Mesenchymal stem cell (in vitro differentiated cells and primary cell): Measurements from ENCODE around the gene TYROBP.
A peak's percentile ranks its signal among the peaks of the same experiment; 100 is the strongest.

ENCODE experiments used
- DNase-seq: peaks from one replicate; pipeline ENCODE4 v3.0.0-alpha.2; 2013
- H2AFZ ChIP-seq: one replicate; pipeline ENCODE4 v1.6.1; 2013; ENCODE audit warnings: low read depth, mild to moderate bottlenecking, control low read depth, inconsistent platforms, low read length, moderate library complexity
- H2AK5ac ChIP-seq: 2 replicates; pipeline ENCODE4 v1.6.1; 2013; ENCODE audit warnings: low read length, moderate library complexity, mild to moderate bottlenecking, inconsistent platforms; ENCODE audit not compliant: severe bottlenecking
- H2BK120ac ChIP-seq: one replicate; pipeline ENCODE4 v1.6.1; 2013; ENCODE audit warnings: low read depth, mild to moderate bottlenecking, inconsistent platforms, low read length, moderate library complexity
- H2BK12ac ChIP-seq, 2 experiments: one replicate each; pipeline ENCODE4 v1.6.1; 2013; ENCODE audit warnings: inconsistent platforms in 2 of 2, low read length in 2 of 2, mild to moderate bottlenecking in 2 of 2, moderate library complexity in 2 of 2, control low read depth in 1 of 2
- H2BK15ac ChIP-seq: one replicate; pipeline ENCODE4 v1.6.1; 2013; ENCODE audit warnings: mild to moderate bottlenecking, low read depth, inconsistent platforms; ENCODE audit not compliant: poor library complexity, severe bottlenecking
- H2BK5ac ChIP-seq: 2 replicates; pipeline ENCODE4 v1.6.1; 2013; ENCODE audit warnings: low read depth, mild to moderate bottlenecking, low read length, control low read depth, inconsistent platforms; ENCODE audit not compliant: poor library complexity, severe bottlenecking
- H3K14ac ChIP-seq, 2 experiments: one replicate each; pipeline ENCODE4 v1.6.1; 2013; ENCODE audit warnings: inconsistent platforms in 2 of 2, low read length in 2 of 2, control low read depth in 1 of 2, mild to moderate bottlenecking in 1 of 2, moderate library complexity in 1 of 2
- H3K18ac ChIP-seq, 2 experiments: one replicate each; pipeline ENCODE4 v1.6.1; 2013; ENCODE audit warnings: inconsistent platforms in 2 of 2, low read length in 2 of 2, control low read depth in 1 of 2, low read depth in 1 of 2, mild to moderate bottlenecking in 1 of 2
- H3K23ac ChIP-seq, 2 experiments: one replicate each; pipeline ENCODE4 v1.6.1; 2013; ENCODE audit warnings: inconsistent platforms in 2 of 2, low read length in 2 of 2, mild to moderate bottlenecking in 2 of 2, moderate library complexity in 2 of 2, control low read depth in 1 of 2
- H3K27ac ChIP-seq: 2 replicates; pipeline ENCODE4 v1.5.1; 2013; ENCODE audit warnings: mild to moderate bottlenecking, moderate library complexity, low read length, control low read depth, inconsistent platforms; ENCODE audit not compliant: poor library complexity, severe bottlenecking
- H3K27me3 ChIP-seq, 2 experiments: 2 replicates each; pipeline versions ENCODE4 v1.6.1 to v1.7.0; 2013; ENCODE audit warnings: low read length in 2 of 2, mild to moderate bottlenecking in 2 of 2, moderate library complexity in 2 of 2, control low read depth in 1 of 2, inconsistent platforms in 1 of 2; ENCODE audit not compliant: control insufficient read depth in 1 of 2, insufficient read depth in 1 of 2
- H3K36me3 ChIP-seq, 2 experiments: 2 replicates each; pipeline versions ENCODE4 v1.6.1 to v1.7.0; 2013; ENCODE audit warnings: low read length in 2 of 2, control low read depth in 1 of 2, inconsistent platforms in 1 of 2, low read depth in 1 of 2, mild to moderate bottlenecking in 1 of 2; ENCODE audit not compliant: insufficient read depth in 2 of 2, control insufficient read depth in 1 of 2
- H3K4ac ChIP-seq, 2 experiments: one replicate each; pipeline ENCODE4 v1.6.1; 2013; ENCODE audit warnings: inconsistent platforms in 2 of 2, low read length in 2 of 2, mild to moderate bottlenecking in 2 of 2, moderate library complexity in 2 of 2, control low read depth in 1 of 2, low read depth in 1 of 2
- H3K4me1 ChIP-seq: 2 replicates; pipeline ENCODE4 v1.6.1; 2013; ENCODE audit warnings: low read depth, low read length, control low read depth; ENCODE audit not compliant: control insufficient read depth, insufficient read depth
- H3K4me2 ChIP-seq: 2 replicates; pipeline ENCODE4 v1.6.1; 2013; ENCODE audit warnings: low read length, mild to moderate bottlenecking, inconsistent platforms; ENCODE audit not compliant: poor library complexity, severe bottlenecking
- H3K4me3 ChIP-seq, 2 experiments: 2 replicates each; pipeline versions ENCODE4 v1.5.1 to v1.7.0; 2013; ENCODE audit warnings: low read length in 2 of 2, mild to moderate bottlenecking in 2 of 2, control low read depth in 1 of 2, low read depth in 1 of 2; ENCODE audit not compliant: insufficient read depth in 1 of 2
- H3K79me1 ChIP-seq: replicated peaks from 2 replicates; pipeline ENCODE4 v1.6.1; 2013; ENCODE audit warnings: mild to moderate bottlenecking, control low read depth, low read length, inconsistent platforms; ENCODE audit not compliant: poor library complexity, severe bottlenecking
- H3K9ac ChIP-seq: 2 replicates; pipeline ENCODE4 v1.7.0; 2013; ENCODE audit warnings: mild to moderate bottlenecking, low read length, moderate library complexity
- H3K9me3 ChIP-seq: 2 replicates; pipeline ENCODE4 v1.7.0; 2013; ENCODE audit warnings: mild to moderate bottlenecking, low read length; ENCODE audit not compliant: control insufficient read depth
- H4K8ac ChIP-seq: one replicate; pipeline ENCODE4 v1.6.1; 2013; ENCODE audit warnings: inconsistent platforms, mild to moderate bottlenecking, low read length, moderate library complexity
- H4K91ac ChIP-seq: one replicate; pipeline ENCODE4 v1.6.1; 2013; ENCODE audit warnings: mild to moderate bottlenecking, low read length, inconsistent platforms
- WGBS: methylation state at CpG from one replicate; pipeline ENCODE4 v1.1.7; 2013; ENCODE audit warnings: mixed read lengths; 5-methylcytosine and 5-hydroxymethylcytosine counted together

TYROBP gene

GRCh38 chr19:35901055-35901644 lies 6.9 kb downstream of the TYROBP start:
- Histone ChIP-seq H2BK5ac (no peak overlapping the region), H3K4me3 (peak overlapping the region in 1 of 2 experiments; percentile 93), H2AFZ (no peak overlapping the region), H2AK5ac (no peak overlapping the region), H2BK15ac (no peak overlapping the region), H3K9me3 (no peaks in the 10 kb centered on the region), H3K4ac (no peak overlapping the region), H3K36me3 (peaks cover 13 to 16% of the 10 kb centered on the region in 2 experiments), H2BK12ac (no peak overlapping the region), H3K14ac (no peak overlapping the region), H4K8ac (peak overlapping the region; percentile 93), H3K27ac (peak overlapping the region; percentile 48), H3K4me2 (no peak overlapping the region), H3K9ac (peak overlapping the region; percentile 92), H3K4me1 (peaks cover 31% of the 10 kb centered on the region), H3K27me3 (no peaks in the 10 kb centered on the region), H2BK120ac (no peak overlapping the region), H4K91ac (peak overlapping the region; percentile 69), H3K23ac (no peak overlapping the region), H3K79me1 (peaks cover 26% of the 10 kb centered on the region), H3K18ac (no peak overlapping the region)
- 72% methylated on average over 2 of the region's 2 CpGs for WGBS
- DNase-seq = peak; percentile 68

GRCh38 chr19:35899547-35900214 lies 8.4 kb downstream of the TYROBP start:
- peak overlapping the region; percentile 99 for H3K4me2 ChIP-seq
- H2BK15ac ChIP-seq = peak overlapping the region; percentile 61
- peak overlapping the region; percentile 37 to 81 for H3K18ac ChIP-seq

GRCh38 chr19:35898499-35898809 lies 9.6 kb downstream of the TYROBP start:
- 38% methylated on average over 17 of the region's 17 CpGs for whole genome bisulfite sequencing

More at GRCh38 chr19:35899547-35900214, 8.4 kb downstream of the TYROBP start:
- H3K4me1 ChIP-seq = peaks cover 31% of the 10 kb centered on the region
- H3K4ac ChIP-seq = peak overlapping the region in 1 of 2 experiments; percentile 91
- H3K9me3 ChIP-seq = no peaks in the 10 kb centered on the region
- H3K9ac ChIP-seq = peak overlapping the region; percentile 92
- no peak overlapping the region for H4K91ac ChIP-seq
- peak overlapping the region; percentile 72 for H2AFZ ChIP-seq
- H3K36me3 ChIP-seq = peaks cover 24 to 25% of the 10 kb centered on the region in 2 experiments
- H2BK5ac ChIP-seq = peak overlapping the region; percentile 46
- peak overlapping the region; percentile 59 for H3K27ac ChIP-seq
- peak; percentile 89 for DNase-seq
- peak overlapping the region in 1 of 2 experiments; percentile 79 for H3K14ac ChIP-seq
- H2AK5ac ChIP-seq = no peak overlapping the region
- H3K23ac ChIP-seq = no peak overlapping the region
- peaks cover 30% of the 10 kb centered on the region for H3K79me1 ChIP-seq
- H3K27me3 ChIP-seq = no peaks in the 10 kb centered on the region
- no peak overlapping the region for H2BK120ac ChIP-seq
- peak overlapping the region in 1 of 2 experiments; percentile 54 for H2BK12ac ChIP-seq
- H3K4me3 ChIP-seq = peak overlapping the region; percentile 61 to 93
- under 1% methylated on average over 29 of the region's 43 CpGs for WGBS
- H4K8ac ChIP-seq = no peak overlapping the region

GRCh38 chr19:35897706-35898451 lies 10.2 kb downstream of the TYROBP start:
- WGBS = 96% methylated on average over 13 of the region's 13 CpGs

More at GRCh38 chr19:35898499-35898809, 9.6 kb downstream of the TYROBP start:
- H4K8ac ChIP-seq = peak overlapping the region; percentile 84
- H3K23ac ChIP-seq = no peak overlapping the region
- no peak overlapping the region for H3K14ac ChIP-seq
- H3K36me3 ChIP-seq = peaks cover 31 to 35% of the 10 kb centered on the region in 2 experiments
- H2BK15ac ChIP-seq = peak overlapping the region; percentile 84
- no peaks in the 10 kb centered on the region for H3K27me3 ChIP-seq
- no peak for DNase-seq
- H3K4me2 ChIP-seq = peak overlapping the region; percentile 99
- H3K4ac ChIP-seq = peak overlapping the region; percentile 81 to 91
- H3K18ac ChIP-seq = peak overlapping the region; percentile 67 to 76
- no peak overlapping the region for H2BK5ac ChIP-seq
- H2AK5ac ChIP-seq = no peak overlapping the region
- peaks cover 33% of the 10 kb centered on the region for H3K79me1 ChIP-seq
- H3K27ac ChIP-seq = no peak overlapping the region
- H2BK120ac ChIP-seq = no peak overlapping the region
- H2AFZ ChIP-seq = peak overlapping the region; percentile 87
- peaks cover 25% of the 10 kb centered on the region for H3K4me1 ChIP-seq
- no peaks in the 10 kb centered on the region for H3K9me3 ChIP-seq
- no peak overlapping the region for H2BK12ac ChIP-seq
- H4K91ac ChIP-seq = peak overlapping the region; percentile 30
- peak overlapping the region; percentile 92 for H3K9ac ChIP-seq
- H3K4me3 ChIP-seq = peak overlapping the region; percentile 61 to 93

More at GRCh38 chr19:35897706-35898451, 10.2 kb downstream of the TYROBP start:
- peaks cover 32 to 41% of the 10 kb centered on the region in 2 experiments for H3K36me3 ChIP-seq
- H3K27ac ChIP-seq = no peak overlapping the region
- no peak overlapping the region for H2BK5ac ChIP-seq
- peak overlapping the region; percentile 92 for H3K9ac ChIP-seq
- H3K23ac ChIP-seq = no peak overlapping the region
- no peak overlapping the region for H4K8ac ChIP-seq
- H3K79me1 ChIP-seq = peaks cover 33% of the 10 kb centered on the region
- H2AFZ ChIP-seq = no peak overlapping the region
- no peaks in the 10 kb centered on the region for H3K27me3 ChIP-seq
- H3K4me3 ChIP-seq = peak overlapping the region in 1 of 2 experiments; percentile 93
- H3K4me2 ChIP-seq = peak overlapping the region; percentile 99
- H3K4ac ChIP-seq = no peak overlapping the region
- DNase-seq = no peak
- peaks cover 21% of the 10 kb centered on the region for H3K4me1 ChIP-seq
- H2BK12ac ChIP-seq = peak overlapping the region in 1 of 2 experiments; percentile 18
- no peak overlapping the region for H2AK5ac ChIP-seq
- no peak overlapping the region for H2BK120ac ChIP-seq
- H3K9me3 ChIP-seq = no peaks in the 10 kb centered on the region
- H3K18ac ChIP-seq = no peak overlapping the region
- H2BK15ac ChIP-seq = peak overlapping the region; percentile 13
- H3K14ac ChIP-seq = no peak overlapping the region
- H4K91ac ChIP-seq = no peak overlapping the region
